SK-N-MC (cell line): ENCODE data around the gene SPRED1.

Source experiments
- EZH2 ChIP-seq: fragments of 200-600 bp; sonication (generic); IDR thresholded peaks from one replicate; pipeline ENCODE4 v1.6.1; 2017; ENCODE audit warnings: antibody characterized with exemption
- POLR2AphosphoS5 ChIP-seq: IDR thresholded peaks from 2 replicates; pipeline ENCODE4 v1.6.1; 2012; ENCODE audit warnings: mild to moderate bottlenecking, low read depth, low read length, borderline replicate concordance

DNA sequence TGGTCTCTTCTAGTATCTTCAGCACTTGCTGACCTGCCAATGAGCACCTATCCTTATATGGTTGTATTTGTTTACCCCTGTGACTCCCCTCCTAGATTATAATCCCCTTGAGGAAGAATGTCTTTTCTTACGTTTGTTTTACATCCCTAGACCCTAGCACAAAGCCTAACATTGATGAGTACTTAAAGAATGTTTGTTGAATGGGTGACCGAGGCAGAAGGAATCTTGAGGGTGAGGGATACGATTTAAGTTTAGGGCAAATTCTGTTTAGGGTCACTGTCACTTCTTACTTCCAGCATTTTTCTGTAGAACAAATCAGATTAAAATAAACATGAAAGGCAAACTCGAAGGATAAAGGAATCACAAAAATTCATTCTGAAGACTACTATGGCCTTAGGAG, 120.4 kb downstream of the SPRED1 start:
- TF ChIP-seq EZH2 = no peak
- no peak for TF ChIP-seq POLR2AphosphoS5
